Stimulated activated CD4-positive, alpha-beta T cell treated with anti-CD3 and anti-CD28 coated beads, Interleukin-2, amount 100 ng/mL, for 24 hours (primary cell): ENCODE data around the gene BNIP3.

Source experiments
- DNase-seq, 2 donors: peaks; one replicate each; pipeline ENCODE4 v3.0.0-alpha.2; 2020

The BNIP3 gene

GRCh38 chr10:131949041-131949862, 32.5 kb downstream of the BNIP3 start:
- no peak for DNase-seq

- no peak for DNase-seq
Measured at GRCh38 chr10:131948501-131948900, 33.2 kb downstream of the BNIP3 start.

GRCh38 chr10:131947631-131948347, 33.9 kb downstream of the BNIP3 start:
- DNase-seq, result no peak

- no peak for DNase-seq
Measured at GRCh38 chr10:131946880-131947279, 34.8 kb downstream of the BNIP3 start.

GRCh38 chr10:131946321-131946751, 35.4 kb downstream of the BNIP3 start:
- no peak for DNase-seq

- DNase-seq, result no peak
Measured at GRCh38 chr10:131944976-131945695, 36.6 kb downstream of the BNIP3 start.

GRCh38 chr10:131944412-131944811, 37.3 kb downstream of the BNIP3 start:
- DNase-seq, result no peak

GRCh38 chr10:131943021-131943814, 38.5 kb downstream of the BNIP3 start:
- no peak for DNase-seq

- no peak for DNase-seq
Measured at GRCh38 chr10:131942455-131942854, 39.3 kb downstream of the BNIP3 start.

GRCh38 chr10:131938681-131939080, 43.0 kb downstream of the BNIP3 start:
- no peak for DNase-seq

- no peak for DNase-seq
Measured at GRCh38 chr10:131937836-131938235, 43.9 kb downstream of the BNIP3 start.

- DNase-seq, result no peak
Measured at GRCh38 chr10:131936736-131937135, 45.0 kb downstream of the BNIP3 start.

- DNase-seq, result no peak
Measured at GRCh38 chr10:131936294-131936693, 45.4 kb downstream of the BNIP3 start.

GRCh38 chr10:131935260-131935659, 46.5 kb downstream of the BNIP3 start:
- DNase-seq, result no peak

- no peak for DNase-seq
Measured at GRCh38 chr10:131934769-131935168, 47.0 kb downstream of the BNIP3 start.

- no peak for DNase-seq
Measured at GRCh38 chr10:131933696-131934086, 48.0 kb downstream of the BNIP3 start.

- DNase-seq, result no peak
Measured at GRCh38 chr10:131933016-131933695, 48.6 kb downstream of the BNIP3 start.

GRCh38 chr10:131931981-131932380, 49.7 kb downstream of the BNIP3 start:
- DNase-seq, result no peak

GRCh38 chr10:131930586-131931330, 51.0 kb downstream of the BNIP3 start:
- DNase-seq, result no peak

GRCh38 chr10:131930150-131930549, 51.6 kb downstream of the BNIP3 start:
- DNase-seq, result no peak

GRCh38 chr10:131929122-131929845, 52.4 kb downstream of the BNIP3 start:
- DNase-seq, result no peak
